ENCODE measurements around the gene PTPRO. TPM values are rescaled to one million over a fixed set of nuclear protein-coding genes. Genes with fewer than 3 reads are reported as not detected.

Gene PTPRO
- total and polyA plus RNA-seq, 4 experiments from 2014 or later, result 3.0 to 7.8 (median 5.0) TPM

DNA sequence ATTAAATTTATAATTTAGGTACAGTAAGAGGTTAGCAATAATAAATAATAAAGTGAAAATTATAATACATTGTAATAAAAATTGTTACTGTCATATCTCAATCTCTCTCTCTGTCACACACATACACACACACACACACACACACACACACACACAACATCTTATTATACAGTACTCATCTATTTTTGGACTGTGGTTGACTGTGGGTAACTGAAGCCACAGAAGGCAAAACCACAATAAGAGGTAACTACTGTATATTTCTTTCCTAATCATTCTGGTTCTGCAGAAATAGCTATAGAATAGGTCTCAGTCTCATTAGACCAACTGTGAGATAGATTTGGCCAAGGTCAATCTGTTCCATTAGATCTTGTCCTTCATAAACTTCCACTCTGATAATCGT lies 33.1 kb upstream of the PTPRO start:
- H3K4me3 ChIP-seq (ENCODE audit: low read length in 2 of 2), result no peak overlapping the region
- Mint-ChIP-seq H3K4me3 (no peak overlapping the region), H3K27me3 (peaks cover 0 to 1% of the 10 kb centered on the region in 2 donors), H3K4me1 (peaks cover 0 to 5% (median 3%) of the 10 kb centered on the region in 4 donors), H3K9me3 (no peaks in the 10 kb centered on the region), H3K27ac (no peak overlapping the region), H3K36me3 (no peaks in the 10 kb centered on the region)
- DNase-seq, result peak in 1 of 5 donors; percentile 9
- no peaks in the 10 kb centered on the region for H3K36me3 ChIP-seq (ENCODE audit: insufficient read depth, low read length)
- ChIA-PET POLR2A (ENCODE audit: partially characterized antibody) (no interaction called here), CTCF (ENCODE audit: partially characterized antibody) (no interaction called here)
- intact Hi-C loops (cut with micrococcal nuclease), result no loop called here
- no peaks in the 10 kb centered on the region for H3K4me1 ChIP-seq (ENCODE audit: insufficient read depth, low read length)
- no peaks in the 10 kb centered on the region for H3K27me3 ChIP-seq (ENCODE audit: insufficient read depth, low read length)
- no peaks in the 10 kb centered on the region for H3K9me3 ChIP-seq (ENCODE audit: control insufficient read depth in 1 of 2, low read length in 2 of 2)
- H3K27ac ChIP-seq (ENCODE audit: low read depth, low read length), result no peak overlapping the region

DNA sequence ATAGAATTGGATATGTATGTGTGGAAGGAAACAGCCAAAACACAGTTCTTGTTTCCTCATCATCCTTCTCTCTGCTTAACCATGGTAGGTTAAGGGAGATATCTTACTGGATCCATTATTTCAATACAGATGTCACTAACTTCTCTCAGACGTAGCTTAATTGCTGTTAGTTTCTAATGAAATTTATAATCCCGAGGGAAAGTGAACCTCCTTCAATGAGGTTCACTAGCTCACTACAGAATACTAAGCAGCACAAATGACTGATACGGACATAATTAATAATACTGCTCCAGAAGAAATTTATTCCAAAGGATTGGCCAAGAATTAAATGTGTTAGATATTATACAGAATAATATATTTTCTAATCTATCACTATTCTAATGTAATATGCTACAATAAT lies 28.6 kb upstream of the PTPRO start:
- no peak overlapping the region for H3K27ac ChIP-seq (ENCODE audit: low read depth, low read length)
- no peak overlapping the region for H3K4me3 ChIP-seq (ENCODE audit: low read length in 2 of 2)
- Mint-ChIP-seq H3K27ac (no peak overlapping the region), H3K4me1 (peaks cover 0 to 5% (median 3%) of the 10 kb centered on the region in 4 donors), H3K4me3 (no peak overlapping the region), H3K9me3 (peaks cover 0 to 2% (median under 1%) of the 10 kb centered on the region in 8 donors), H3K27me3 (peaks cover 4% of the 10 kb centered on the region in 2 donors), H3K36me3 (no peaks in the 10 kb centered on the region)
- no peak for DNase-seq
- intact Hi-C loops (cut with micrococcal nuclease), result no loop called here
- ChIA-PET CTCF (ENCODE audit: partially characterized antibody) (no interaction called here), POLR2A (ENCODE audit: partially characterized antibody) (no interaction called here)
- H3K9me3 ChIP-seq (ENCODE audit: control insufficient read depth in 1 of 2, low read length in 2 of 2), result no peaks in the 10 kb centered on the region
- H3K36me3 ChIP-seq (ENCODE audit: insufficient read depth, low read length), result no peaks in the 10 kb centered on the region
- no peaks in the 10 kb centered on the region for H3K4me1 ChIP-seq (ENCODE audit: insufficient read depth, low read length)
- H3K27me3 ChIP-seq (ENCODE audit: insufficient read depth, low read length), result peaks cover 3% of the 10 kb centered on the region

DNA sequence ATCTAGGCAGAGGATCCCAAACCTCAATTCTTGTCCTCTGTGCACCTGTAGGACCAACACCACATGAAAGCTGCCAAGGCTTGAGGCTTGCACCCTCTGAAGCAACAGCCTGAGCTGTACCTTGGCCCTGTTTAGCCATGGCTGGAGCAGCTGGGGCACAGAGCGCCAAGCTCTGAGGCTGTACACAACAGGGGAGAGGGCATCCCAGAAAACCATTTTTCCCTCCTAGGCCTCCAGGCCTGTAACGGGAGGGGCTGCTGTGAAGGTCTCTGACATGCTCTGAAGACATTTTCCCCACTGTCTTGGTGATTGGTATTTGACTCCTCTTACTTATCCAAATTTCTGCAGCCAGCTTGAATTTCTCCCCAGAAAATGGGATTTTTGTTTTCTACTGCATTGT lies 22.4 kb upstream of the PTPRO start:
- no peaks in the 10 kb centered on the region for H3K9me3 ChIP-seq (ENCODE audit: control insufficient read depth in 1 of 2, low read length in 2 of 2)
- Mint-ChIP-seq H3K9me3 (peaks cover 3 to 18% (median 10%) of the 10 kb centered on the region in 8 donors), H3K4me1 (no peaks in the 10 kb centered on the region), H3K27ac (no peak overlapping the region), H3K27me3 (peaks cover 5% of the 10 kb centered on the region in 2 donors), H3K36me3 (no peaks in the 10 kb centered on the region), H3K4me3 (no peak overlapping the region)
- intact Hi-C loops (cut with micrococcal nuclease), result no loop called here
- H3K36me3 ChIP-seq (ENCODE audit: insufficient read depth, low read length), result no peaks in the 10 kb centered on the region
- H3K27ac ChIP-seq (ENCODE audit: low read depth, low read length), result no peak overlapping the region
- H3K27me3 ChIP-seq (ENCODE audit: insufficient read depth, low read length), result no peaks in the 10 kb centered on the region
- ChIA-PET POLR2A (ENCODE audit: partially characterized antibody) (no interaction called here), CTCF (ENCODE audit: partially characterized antibody) (no interaction called here)
- DNase-seq, result no peak
- no peaks in the 10 kb centered on the region for H3K4me1 ChIP-seq (ENCODE audit: insufficient read depth, low read length)
- no peak overlapping the region for H3K4me3 ChIP-seq (ENCODE audit: low read length in 2 of 2)

DNA sequence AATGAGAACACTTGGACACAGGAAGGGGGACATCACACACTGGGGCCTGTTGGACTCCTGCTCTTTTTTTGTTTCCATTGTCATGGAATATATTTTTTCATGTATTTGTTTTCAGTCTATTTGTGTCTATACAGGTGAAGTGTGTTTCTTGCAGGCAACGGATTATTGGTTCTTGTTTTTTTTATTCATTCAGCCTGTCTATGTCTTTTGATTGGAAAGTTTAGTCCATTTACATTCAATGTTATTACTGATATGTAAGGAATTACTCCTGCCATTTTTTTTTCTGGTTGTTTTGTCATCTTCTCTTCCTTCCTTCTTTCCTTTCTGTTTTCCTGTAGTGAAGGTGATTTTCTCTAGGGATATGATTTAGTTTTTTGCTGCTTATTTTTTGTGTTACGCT lies 18.0 kb upstream of the PTPRO start:
- Mint-ChIP-seq H3K4me3 (no peak overlapping the region), H3K9me3 (peaks cover 3 to 18% (median 9%) of the 10 kb centered on the region in 8 donors), H3K36me3 (no peaks in the 10 kb centered on the region), H3K27me3 (peaks cover 0 to 5% of the 10 kb centered on the region in 2 donors), H3K4me1 (no peaks in the 10 kb centered on the region), H3K27ac (no peak overlapping the region)
- Histone ChIP-seq H3K27ac (ENCODE audit: low read depth, low read length) (no peak overlapping the region), H3K9me3 (ENCODE audit: control insufficient read depth in 1 of 2, low read length in 2 of 2) (no peaks in the 10 kb centered on the region), H3K4me3 (ENCODE audit: low read length in 2 of 2) (no peak overlapping the region), H3K36me3 (ENCODE audit: insufficient read depth, low read length) (no peaks in the 10 kb centered on the region), H3K27me3 (ENCODE audit: insufficient read depth, low read length) (no peaks in the 10 kb centered on the region), H3K4me1 (ENCODE audit: insufficient read depth, low read length) (no peaks in the 10 kb centered on the region)
- DNase-seq, result no peak
- intact Hi-C loops (cut with micrococcal nuclease), result no loop called here
- POLR2A ChIA-PET (ENCODE audit: partially characterized antibody), result no interaction called here
- CTCF ChIA-PET (ENCODE audit: partially characterized antibody), result no interaction called here

DNA sequence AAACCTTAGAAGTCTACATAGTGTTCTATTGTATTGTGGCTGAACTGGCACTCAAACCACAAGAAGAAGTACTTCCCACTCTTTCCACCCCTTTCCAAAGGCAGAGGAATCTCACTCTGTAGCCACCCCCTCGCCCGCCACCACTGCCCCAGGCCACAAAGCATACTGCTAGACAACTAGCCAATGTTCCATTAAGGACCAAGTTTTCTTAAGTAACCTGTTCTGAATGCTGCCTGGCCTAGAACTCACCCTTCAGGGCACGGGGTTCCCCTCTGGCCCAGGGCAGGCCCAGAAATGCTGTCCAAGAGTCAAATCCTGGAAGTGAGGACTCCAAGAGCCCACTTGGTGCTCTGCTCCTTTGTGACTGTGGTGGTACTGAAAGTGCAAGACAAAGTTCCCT lies 15.7 kb upstream of the PTPRO start:
- H3K27me3 ChIP-seq (ENCODE audit: insufficient read depth, low read length), result no peaks in the 10 kb centered on the region
- Mint-ChIP-seq H3K9me3 (peaks cover 3 to 9% (median 6%) of the 10 kb centered on the region in 8 donors), H3K27ac (no peak overlapping the region), H3K27me3 (peaks cover 0 to 1% of the 10 kb centered on the region in 2 donors), H3K4me1 (no peaks in the 10 kb centered on the region), H3K36me3 (no peaks in the 10 kb centered on the region), H3K4me3 (no peak overlapping the region)
- H3K4me1 ChIP-seq (ENCODE audit: insufficient read depth, low read length), result no peaks in the 10 kb centered on the region
- intact Hi-C loops (cut with micrococcal nuclease), result no loop called here
- POLR2A ChIA-PET (ENCODE audit: partially characterized antibody), result no interaction called here
- H3K4me3 ChIP-seq (ENCODE audit: low read length in 2 of 2), result no peak overlapping the region
- DNase-seq, result no peak
- CTCF ChIA-PET (ENCODE audit: partially characterized antibody), result no interaction called here
- H3K9me3 ChIP-seq (ENCODE audit: control insufficient read depth in 1 of 2, low read length in 2 of 2), result no peaks in the 10 kb centered on the region
- H3K27ac ChIP-seq (ENCODE audit: low read depth, low read length), result no peak overlapping the region
- H3K36me3 ChIP-seq (ENCODE audit: insufficient read depth, low read length), result no peaks in the 10 kb centered on the region

DNA sequence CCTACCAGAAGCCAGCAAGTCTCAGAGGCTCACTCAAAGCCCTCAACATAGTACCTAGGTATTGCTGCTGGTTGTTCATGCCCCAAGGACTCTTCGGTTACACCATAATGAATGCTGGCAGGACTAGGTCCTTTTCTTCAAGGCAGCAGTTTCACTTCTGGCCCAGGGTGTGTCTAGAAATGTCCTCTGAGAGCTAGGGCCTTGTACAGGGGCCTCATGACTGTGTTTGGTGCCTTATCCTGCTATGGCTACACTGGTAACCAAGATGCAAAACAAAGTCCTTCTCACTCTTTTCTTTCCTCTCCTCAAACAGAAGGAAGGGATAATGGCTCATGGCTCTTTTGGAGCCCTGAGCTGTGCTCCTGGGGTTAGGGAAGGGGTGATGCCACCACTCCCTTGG lies 15.2 kb upstream of the PTPRO start:
- Histone ChIP-seq H3K27me3 (ENCODE audit: insufficient read depth, low read length) (no peaks in the 10 kb centered on the region), H3K27ac (ENCODE audit: low read depth, low read length) (no peak overlapping the region), H3K4me1 (ENCODE audit: insufficient read depth, low read length) (no peaks in the 10 kb centered on the region), H3K36me3 (ENCODE audit: insufficient read depth, low read length) (no peaks in the 10 kb centered on the region), H3K9me3 (ENCODE audit: control insufficient read depth in 1 of 2, low read length in 2 of 2) (no peaks in the 10 kb centered on the region), H3K4me3 (ENCODE audit: low read length in 2 of 2) (no peak overlapping the region)
- peaks cover 3 to 9% (median 6%) of the 10 kb centered on the region in 8 donors for H3K9me3 Mint-ChIP-seq
- no peaks in the 10 kb centered on the region for H3K36me3 Mint-ChIP-seq
- H3K4me3 Mint-ChIP-seq, result no peak overlapping the region
- H3K27ac Mint-ChIP-seq, result no peak overlapping the region
- CTCF ChIA-PET (ENCODE audit: partially characterized antibody), result no interaction called here
- DNase-seq, result no peak
- intact Hi-C loops (cut with micrococcal nuclease), result no loop called here
- H3K27me3 Mint-ChIP-seq, result peaks cover 0 to 1% of the 10 kb centered on the region in 2 donors
- POLR2A ChIA-PET (ENCODE audit: partially characterized antibody), result no interaction called here
- H3K4me1 Mint-ChIP-seq, result no peaks in the 10 kb centered on the region

DNA sequence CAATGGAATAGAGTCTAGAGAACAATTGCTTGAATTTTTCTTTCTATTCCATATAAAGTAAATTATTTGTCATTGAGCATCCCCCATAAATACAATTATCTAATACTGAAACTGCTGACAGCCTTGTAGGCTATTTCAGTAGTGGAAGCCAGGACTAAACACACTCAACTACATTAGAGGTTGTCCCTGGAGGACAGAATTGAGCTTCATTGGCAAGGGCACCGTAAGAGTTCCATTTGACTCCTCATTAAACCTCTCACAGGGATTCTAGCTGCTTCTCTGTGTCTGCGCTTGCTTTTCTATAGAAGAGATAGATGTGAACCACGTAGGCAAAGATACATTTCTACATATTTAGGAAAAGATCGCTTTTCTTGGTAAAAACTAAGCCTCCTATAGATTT lies 3.5 kb upstream of the PTPRO start:
- POLR2A ChIA-PET (ENCODE audit: partially characterized antibody), result no interaction called here
- Histone ChIP-seq H3K4me3 (ENCODE audit: low read length in 2 of 2) (no peak overlapping the region), H3K27me3 (ENCODE audit: insufficient read depth, low read length) (peaks cover 8% of the 10 kb centered on the region), H3K36me3 (ENCODE audit: insufficient read depth, low read length) (no peaks in the 10 kb centered on the region), H3K4me1 (ENCODE audit: insufficient read depth, low read length) (no peaks in the 10 kb centered on the region), H3K9me3 (ENCODE audit: control insufficient read depth in 1 of 2, low read length in 2 of 2) (no peaks in the 10 kb centered on the region), H3K27ac (ENCODE audit: low read depth, low read length) (no peak overlapping the region)
- CTCF ChIA-PET (ENCODE audit: partially characterized antibody), result no interaction called here
- Mint-ChIP-seq H3K4me3 (no peak overlapping the region), H3K27me3 (peaks cover 19 to 23% of the 10 kb centered on the region in 2 donors), H3K9me3 (no peaks in the 10 kb centered on the region), H3K27ac (no peak overlapping the region), H3K4me1 (peaks cover 0 to 15% (median 5%) of the 10 kb centered on the region in 4 donors), H3K36me3 (no peaks in the 10 kb centered on the region)
- no peak for DNase-seq
- intact Hi-C loops (cut with micrococcal nuclease), result no loop called here

DNA sequence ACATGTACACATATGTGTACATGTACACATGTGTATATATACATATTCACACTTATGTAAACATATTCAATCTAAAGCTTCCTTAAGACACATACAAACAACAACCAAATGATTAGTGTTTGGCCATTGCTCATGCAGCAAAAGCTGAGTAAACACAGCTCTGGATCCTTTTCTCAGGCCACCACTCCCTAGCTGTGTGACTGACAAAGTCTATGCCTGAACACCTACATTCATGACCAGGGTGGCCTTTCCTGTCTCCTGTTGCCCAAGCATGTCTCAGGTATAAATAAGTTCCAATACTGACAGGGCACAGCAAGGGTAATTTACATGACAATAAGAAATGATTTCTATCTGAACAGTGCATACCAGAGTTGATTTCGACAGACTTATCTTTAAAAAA lies 1.4 kb upstream of the PTPRO start:
- Histone ChIP-seq H3K36me3 (ENCODE audit: insufficient read depth, low read length) (no peaks in the 10 kb centered on the region), H3K27me3 (ENCODE audit: insufficient read depth, low read length) (peaks cover 15% of the 10 kb centered on the region), H3K4me1 (ENCODE audit: insufficient read depth, low read length) (no peaks in the 10 kb centered on the region), H3K27ac (ENCODE audit: low read depth, low read length) (no peak overlapping the region), H3K4me3 (ENCODE audit: low read length in 2 of 2) (no peak overlapping the region), H3K9me3 (ENCODE audit: control insufficient read depth in 1 of 2, low read length in 2 of 2) (no peaks in the 10 kb centered on the region)
- H3K36me3 Mint-ChIP-seq, result no peaks in the 10 kb centered on the region
- H3K4me1 Mint-ChIP-seq, result peaks cover 0 to 15% (median 5%) of the 10 kb centered on the region in 4 donors
- ChIA-PET CTCF (ENCODE audit: partially characterized antibody) (no interaction called here), POLR2A (ENCODE audit: partially characterized antibody) (no interaction called here)
- intact Hi-C loops (cut with micrococcal nuclease), result no loop called here
- no peaks in the 10 kb centered on the region for H3K9me3 Mint-ChIP-seq
- no peak overlapping the region for H3K4me3 Mint-ChIP-seq
- peaks cover 21 to 25% of the 10 kb centered on the region in 2 donors for H3K27me3 Mint-ChIP-seq
- no peak for DNase-seq
- no peak overlapping the region for H3K27ac Mint-ChIP-seq

Data from CD4-positive, alpha-beta memory T cell (primary cell).